ENCODE measurements around the gene OSBPL3.

GRCh38 chr7:24917510-24918239 lies 62.3 kb downstream of the OSBPL3 start:
- TF ChIP-seq POLR2AphosphoS5 (IDR thresholded peaks at IDR 0.05; ENCODE audit: insufficient read depth, low read depth, low read length) (no peak), EZH2 (IDR thresholded peaks at IDR 0.05; ENCODE audit: borderline replicate concordance, low read depth, low read length, severe bottlenecking) (no peak), CTCF (IDR thresholded peaks at IDR 0.05; ENCODE audit: extremely low read depth in 1 of 2, insufficient read depth in 1 of 2, low read depth in 1 of 2, low read length in 2 of 2) (no peak), MAX (IDR thresholded peaks at IDR 0.05; ENCODE audit: insufficient read depth, insufficient read length) (no peak), POLR2A (IDR thresholded peaks at IDR 0.05; ENCODE audit: low read depth, low read length) (no peak), MYC (IDR thresholded peaks at IDR 0.05; ENCODE audit: low read depth, low read length) (no peak), JUN (IDR thresholded peaks at IDR 0.05; ENCODE audit: borderline replicate concordance, insufficient read depth, insufficient read length, low read depth) (no peak), GATA2 (IDR thresholded peaks at IDR 0.05; ENCODE audit: insufficient read depth, insufficient read length, low read depth, low read length) (no peak)

Measured in endothelial cell of umbilical vein (primary cell).